ENCODE measurements around the gene AOPEP.

The AOPEP gene

GRCh38 chr9:94761481-94761880 lies 35.0 kb downstream of the AOPEP start:
- DNase-seq = no peak

- no peak for DNase-seq
Measured at GRCh38 chr9:94767331-94768072, 41.0 kb downstream of the AOPEP start.

GRCh38 chr9:94768766-94769165 lies 42.3 kb downstream of the AOPEP start:
- no peak for DNase-seq

- DNase-seq = no peak
Measured at GRCh38 chr9:94770334-94770733, 43.8 kb downstream of the AOPEP start.

GRCh38 chr9:94771096-94771495 lies 44.6 kb downstream of the AOPEP start:
- no peak for DNase-seq

GRCh38 chr9:94772144-94772543 lies 45.6 kb downstream of the AOPEP start:
- DNase-seq = no peak

GRCh38 chr9:94772639-94773303 lies 46.3 kb downstream of the AOPEP start:
- no peak for DNase-seq

- DNase-seq = no peak
Measured at GRCh38 chr9:94773655-94774054, 47.2 kb downstream of the AOPEP start.

- DNase-seq = no peak
Measured at GRCh38 chr9:94778013-94778412, 51.5 kb downstream of the AOPEP start.

- no peak for DNase-seq
Measured at GRCh38 chr9:94779031-94779430, 52.5 kb downstream of the AOPEP start.

GRCh38 chr9:94779693-94780290 lies 53.3 kb downstream of the AOPEP start:
- DNase-seq = no peak

GRCh38 chr9:94780516-94780950 lies 54.0 kb downstream of the AOPEP start:
- DNase-seq = peak; percentile 43

GRCh38 chr9:94782355-94783101 lies 56.0 kb downstream of the AOPEP start:
- no peak for DNase-seq

GRCh38 chr9:94783102-94783682 lies 56.7 kb downstream of the AOPEP start:
- peak; percentile 40 for DNase-seq

GRCh38 chr9:94783928-94784327 lies 57.4 kb downstream of the AOPEP start:
- no peak for DNase-seq

- DNase-seq = no peak
Measured at GRCh38 chr9:94785215-94786169, 59.0 kb downstream of the AOPEP start.

- no peak for DNase-seq
Measured at GRCh38 chr9:94786586-94786985, 60.1 kb downstream of the AOPEP start.

GRCh38 chr9:94787266-94787665 lies 60.8 kb downstream of the AOPEP start:
- no peak for DNase-seq

- no peak for DNase-seq
Measured at GRCh38 chr9:94788570-94789105, 62.1 kb downstream of the AOPEP start.

GRCh38 chr9:94791435-94791834 lies 64.9 kb downstream of the AOPEP start:
- DNase-seq = no peak

- no peak for DNase-seq
Measured at GRCh38 chr9:94792511-94792910, 66.0 kb downstream of the AOPEP start.
